Measurements from ENCODE around the gene FCHO2. TPM values are rescaled to one million over a fixed set of nuclear protein-coding genes. Genes with fewer than 3 reads are reported as not detected.
A peak's percentile ranks its signal among the peaks of the same experiment; 100 is the strongest.
"Not testable (repeated sequence)": the region's sequence is repeated elsewhere in the genome, so short reads cannot be mapped to it uniquely, and the experiment has no call there.

Gene FCHO2
- total and polyA plus RNA-seq, 7 donors: 4.0 to 19.9 (median 16.6) TPM

DNA sequence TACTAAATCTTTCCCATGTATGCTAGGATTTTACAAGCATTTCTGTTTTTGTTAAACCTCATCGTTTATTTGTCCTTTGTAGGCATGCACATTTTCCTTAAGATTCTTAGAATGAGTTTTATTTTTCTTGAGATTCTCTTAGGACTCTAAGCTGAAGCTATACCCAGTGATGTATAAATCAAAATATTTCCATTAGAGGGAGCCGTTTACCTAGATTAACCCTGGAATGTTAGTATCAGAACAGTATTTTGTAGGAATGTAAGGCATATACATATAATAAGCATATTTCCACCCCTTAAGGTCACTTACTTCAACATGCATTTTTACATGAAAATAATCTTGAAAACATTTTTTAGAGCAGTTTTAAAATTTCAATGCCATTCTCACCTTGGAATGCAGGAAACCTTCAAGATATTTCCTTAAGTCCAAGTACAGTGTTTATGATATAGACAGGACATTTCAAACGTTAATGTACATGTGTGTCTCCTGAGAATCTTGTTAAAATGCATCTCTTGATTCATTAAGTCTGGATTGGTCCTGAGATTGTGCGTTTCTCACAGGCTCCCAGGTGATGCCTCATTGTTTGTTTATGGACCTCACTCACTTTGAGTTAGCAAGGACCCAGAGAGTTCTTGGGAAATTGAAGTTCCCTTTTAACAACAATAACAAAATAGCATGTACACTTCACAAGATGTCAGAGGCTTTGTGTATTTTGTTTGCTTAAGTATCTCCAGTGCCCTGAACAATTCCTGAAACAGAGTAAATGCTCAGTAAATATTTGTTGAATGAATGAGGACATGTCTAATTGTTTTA, 34.9 kb upstream of the FCHO2 start:
- Histone ChIP-seq H3K27ac (no peak overlapping the region), H3K36me3 (ENCODE audit: insufficient read depth in 1 of 2, low read depth in 1 of 2) (no peaks in the 10 kb centered on the region), H3K27me3 (ENCODE audit: insufficient read depth in 3 of 3, low read length in 2 of 3) (no peaks in the 10 kb centered on the region), H3K4me1 (no peaks in the 10 kb centered on the region), H3K4me3 (no peak overlapping the region), H3K9me3 (no peaks in the 10 kb centered on the region)
- TF ChIP-seq, protein P1, sequence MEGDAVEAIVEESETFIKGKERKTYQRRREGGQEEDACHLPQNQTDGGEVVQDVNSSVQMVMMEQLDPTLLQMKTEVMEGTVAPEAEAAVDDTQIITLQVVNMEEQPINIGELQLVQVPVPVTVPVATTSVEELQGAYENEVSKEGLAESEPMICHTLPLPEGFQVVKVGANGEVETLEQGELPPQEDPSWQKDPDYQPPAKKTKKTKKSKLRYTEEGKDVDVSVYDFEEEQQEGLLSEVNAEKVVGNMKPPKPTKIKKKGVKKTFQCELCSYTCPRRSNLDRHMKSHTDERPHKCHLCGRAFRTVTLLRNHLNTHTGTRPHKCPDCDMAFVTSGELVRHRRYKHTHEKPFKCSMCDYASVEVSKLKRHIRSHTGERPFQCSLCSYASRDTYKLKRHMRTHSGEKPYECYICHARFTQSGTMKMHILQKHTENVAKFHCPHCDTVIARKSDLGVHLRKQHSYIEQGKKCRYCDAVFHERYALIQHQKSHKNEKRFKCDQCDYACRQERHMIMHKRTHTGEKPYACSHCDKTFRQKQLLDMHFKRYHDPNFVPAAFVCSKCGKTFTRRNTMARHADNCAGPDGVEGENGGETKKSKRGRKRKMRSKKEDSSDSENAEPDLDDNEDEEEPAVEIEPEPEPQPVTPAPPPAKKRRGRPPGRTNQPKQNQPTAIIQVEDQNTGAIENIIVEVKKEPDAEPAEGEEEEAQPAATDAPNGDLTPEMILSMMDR (IDR thresholded peaks at IDR 0.05): peak; percentile 29
- intact Hi-C loops (cut with DNase I): no loop called here
- ATAC-seq: peak in 1 of 4 donors; percentile 48
- DNase-seq: no peak
- WGBS, 3 donors: 19 to 25% (median 21%) methylated on average over 4 of the region's 4 CpGs

DNA sequence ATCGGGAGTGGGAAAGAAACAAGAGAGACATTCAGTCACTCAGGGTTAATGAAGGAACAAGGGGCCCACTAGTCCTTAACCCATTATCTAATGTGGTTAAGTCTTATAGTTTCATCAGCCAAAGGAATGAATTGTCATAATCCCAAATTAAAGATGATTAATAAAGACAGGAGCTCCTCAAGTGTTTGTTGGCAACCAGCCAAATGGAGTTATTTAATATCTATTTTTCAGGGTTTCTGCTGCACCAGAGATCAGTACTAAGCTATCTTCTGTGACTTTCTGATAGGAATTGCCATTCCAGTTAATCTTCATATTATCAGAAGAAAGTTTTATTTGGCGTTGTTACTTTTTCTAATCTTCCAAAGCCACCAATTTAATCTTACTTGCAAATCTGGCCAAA, 34.0 kb upstream of the FCHO2 start:
- no peak overlapping the region for H3K27ac ChIP-seq
- no peak overlapping the region for H3K4me3 ChIP-seq
- 90 to 95% (median 93%) methylated on average over 2 of the region's 2 CpGs for WGBS, 3 donors
- intact Hi-C loops (cut with DNase I): no loop called here
- no peaks in the 10 kb centered on the region for H3K36me3 ChIP-seq (ENCODE audit: insufficient read depth in 1 of 2, low read depth in 1 of 2)
- TF ChIP-seq, protein P1 (IDR thresholded peaks at IDR 0.05): no peak
- no peaks in the 10 kb centered on the region for H3K4me1 ChIP-seq
- ATAC-seq (peak in 3 of 4 donors; percentile 29 to 35 (median 31)), DNase-seq (no peak)
- H3K27me3 ChIP-seq (ENCODE audit: insufficient read depth in 3 of 3, low read length in 2 of 3): no peaks in the 10 kb centered on the region
- H3K9me3 ChIP-seq: no peaks in the 10 kb centered on the region

DNA sequence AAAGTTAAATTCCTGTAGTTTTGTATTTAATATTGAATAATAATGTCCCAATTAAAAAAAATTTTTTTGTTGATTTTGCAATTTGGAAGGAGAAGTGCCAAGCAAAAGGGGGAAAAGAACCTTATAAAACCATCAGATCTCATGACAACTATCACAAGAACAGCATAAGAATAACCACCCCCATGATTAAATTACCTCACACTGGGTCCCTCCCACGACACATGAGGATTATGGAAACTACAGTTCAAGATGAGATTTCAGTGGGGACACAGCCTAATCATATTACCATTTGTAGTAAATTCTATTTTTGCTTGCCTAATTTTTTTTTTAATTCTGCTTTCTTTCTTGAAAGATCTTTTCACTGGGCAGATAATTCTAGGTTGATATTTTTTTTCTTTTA, 33.4 kb upstream of the FCHO2 start:
- no peak overlapping the region for H3K4me3 ChIP-seq
- no peaks in the 10 kb centered on the region for H3K9me3 ChIP-seq
- TF ChIP-seq, protein P1 (IDR thresholded peaks at IDR 0.05): no peak
- no peaks in the 10 kb centered on the region for H3K4me1 ChIP-seq
- ATAC-seq (no peak), DNase-seq (no peak)
- intact Hi-C loops (cut with DNase I): no loop called here
- no peak overlapping the region for H3K27ac ChIP-seq
- no peaks in the 10 kb centered on the region for H3K36me3 ChIP-seq (ENCODE audit: insufficient read depth in 1 of 2, low read depth in 1 of 2)
- H3K27me3 ChIP-seq (ENCODE audit: insufficient read depth in 3 of 3, low read length in 2 of 3): no peaks in the 10 kb centered on the region
- WGBS, 3 donors: 29 to 52% (median 32%) methylated on average over 1 of the region's 1 CpG

DNA sequence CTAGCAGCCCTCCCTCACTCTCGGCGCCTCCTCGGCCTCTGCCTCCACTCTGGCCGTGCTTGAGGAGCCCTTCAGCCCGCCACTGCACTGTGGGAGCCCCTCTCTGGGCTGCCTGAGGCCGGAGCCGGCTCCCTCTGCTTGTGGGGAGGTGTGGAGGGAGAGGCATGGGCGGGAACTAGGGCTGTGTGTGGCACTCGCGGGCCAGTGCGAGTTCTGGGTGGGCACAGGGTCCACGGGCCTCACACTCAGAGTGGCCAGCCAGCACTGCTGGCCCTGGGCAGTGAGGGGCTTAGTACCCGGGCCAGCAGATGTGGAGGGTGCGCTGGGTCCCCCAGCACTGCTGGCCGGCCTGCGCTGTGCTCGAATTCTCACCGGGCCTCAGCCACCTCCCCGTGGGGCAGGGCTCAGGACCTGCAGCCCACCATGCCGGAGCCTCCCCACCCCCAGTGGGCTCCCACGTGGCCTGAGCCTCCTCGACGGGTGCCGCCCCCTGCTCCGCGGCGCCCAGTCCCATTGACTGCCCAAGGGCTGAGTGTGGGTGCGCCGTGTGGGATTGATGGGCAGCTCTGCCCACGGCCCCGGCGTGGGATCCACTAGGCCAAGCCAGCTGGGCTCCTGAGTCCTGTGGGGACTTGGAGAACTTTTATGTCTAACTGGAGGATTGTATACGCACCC, 30.4 kb upstream of the FCHO2 start:
- no peaks in the 10 kb centered on the region for H3K27me3 ChIP-seq (ENCODE audit: insufficient read depth in 3 of 3, low read length in 2 of 3)
- no peaks in the 10 kb centered on the region for H3K36me3 ChIP-seq (ENCODE audit: insufficient read depth in 1 of 2, low read depth in 1 of 2)
- ATAC-seq (no peak), DNase-seq (no peak)
- 93 to 97% (median 96%) methylated on average over 28 to 33 of the region's 33 CpGs for WGBS, 3 donors
- TF ChIP-seq, protein P1 (IDR thresholded peaks at IDR 0.05): no peak
- no peak overlapping the region for H3K4me3 ChIP-seq
- H3K4me1 ChIP-seq: no peaks in the 10 kb centered on the region
- intact Hi-C loops (cut with DNase I): no loop called here
- H3K9me3 ChIP-seq: no peaks in the 10 kb centered on the region
- no peak overlapping the region for H3K27ac ChIP-seq

DNA sequence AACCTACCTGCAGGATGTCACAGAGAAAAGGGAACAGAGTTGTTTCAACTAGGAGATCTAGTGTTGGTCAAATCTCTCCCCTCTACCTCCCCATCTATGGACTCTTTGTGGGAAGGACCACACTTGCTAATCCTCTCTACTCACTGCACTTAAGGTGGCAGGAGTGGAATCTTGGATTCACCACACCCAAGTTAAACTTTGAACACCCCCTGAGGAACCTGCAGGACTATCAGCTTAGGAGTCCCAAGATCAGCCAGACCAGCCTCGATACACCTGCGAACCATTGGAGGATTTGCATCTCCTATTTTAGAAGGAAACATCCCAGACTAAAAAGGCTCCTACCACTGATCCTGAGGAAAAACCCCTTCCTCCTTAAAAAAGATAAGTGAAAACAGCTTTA, 23.2 kb upstream of the FCHO2 start:
- H3K27me3 ChIP-seq (ENCODE audit: insufficient read depth in 3 of 3, low read length in 2 of 3); H3K4me3 ChIP-seq; intact Hi-C loops (cut with DNase I); ATAC-seq; H3K36me3 ChIP-seq (ENCODE audit: insufficient read depth in 1 of 2, low read depth in 1 of 2); H3K27ac ChIP-seq; H3K9me3 ChIP-seq; DNase-seq; H3K4me1 ChIP-seq: not testable (repeated sequence)
- WGBS, 3 donors: 94 to 97% (median 94%) methylated on average over 2 of the region's 2 CpGs

DNA sequence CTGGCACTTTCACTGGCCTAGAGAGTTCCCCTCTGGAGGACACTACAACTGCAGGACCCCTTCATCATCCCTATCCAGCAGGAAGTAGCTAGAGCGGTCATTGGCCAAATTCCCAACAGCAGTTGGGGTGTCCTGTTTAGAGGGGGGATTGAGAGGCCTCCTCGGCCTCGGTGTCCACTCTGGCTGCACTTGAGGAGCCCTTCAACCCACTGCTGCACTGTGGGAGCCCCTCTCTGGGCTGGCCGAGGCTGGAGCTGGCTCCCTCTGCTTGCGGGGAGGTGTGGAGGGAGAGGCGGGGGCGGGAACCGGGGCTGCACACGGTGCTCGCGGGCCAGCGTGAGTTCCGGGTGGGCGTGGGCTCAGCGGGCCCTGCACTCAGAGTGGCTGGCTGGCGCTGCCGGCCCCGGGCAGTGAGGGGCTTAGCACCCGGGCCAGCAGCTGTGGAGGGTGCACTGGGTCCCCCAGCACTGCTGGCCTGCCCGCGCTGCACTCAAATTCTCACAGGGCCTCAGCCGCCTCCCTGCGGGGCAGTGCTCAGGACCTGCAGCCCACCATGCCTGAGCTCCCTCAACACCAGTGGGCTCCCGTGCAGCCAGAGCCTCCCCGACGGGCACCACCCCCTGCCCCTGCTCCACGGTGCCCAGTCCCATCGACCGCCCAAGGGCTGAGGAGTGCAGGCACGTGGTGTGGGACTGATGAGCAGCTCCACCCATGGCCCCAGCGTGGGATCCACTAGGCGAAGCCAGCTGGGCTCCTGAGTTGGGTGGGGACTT, 20.7 kb upstream of the FCHO2 start:
- H3K4me3 ChIP-seq; H3K9me3 ChIP-seq; H3K36me3 ChIP-seq (ENCODE audit: insufficient read depth in 1 of 2, low read depth in 1 of 2); H3K27ac ChIP-seq; H3K4me1 ChIP-seq; H3K27me3 ChIP-seq (ENCODE audit: insufficient read depth in 3 of 3, low read length in 2 of 3); ATAC-seq; intact Hi-C loops (cut with DNase I); DNase-seq: not testable (repeated sequence)
- WGBS, 3 donors: 94 to 97% (median 97%) methylated on average over 25 to 32 of the region's 32 CpGs

All from psoas muscle (tissue), 8 donors.